ENCODE measurements around the gene PNMA8B.

PNMA8B gene

GRCh38 chr19:46452186-46452585 lies 43.5 kb downstream of the PNMA8B start:
- no peak for DNase-seq (ENCODE audit: low read depth)

- no peak for DNase-seq (ENCODE audit: low read depth)
Observed at GRCh38 chr19:46451352-46451751, 44.3 kb downstream of the PNMA8B start.

- DNase-seq (ENCODE audit: low read depth): no peak
Observed at GRCh38 chr19:46450737-46451136, 44.9 kb downstream of the PNMA8B start.

- DNase-seq (ENCODE audit: low read depth): no peak
Observed at GRCh38 chr19:46449228-46449627, 46.4 kb downstream of the PNMA8B start.

GRCh38 chr19:46448601-46449000 lies 47.1 kb downstream of the PNMA8B start:
- no peak for DNase-seq (ENCODE audit: low read depth)

GRCh38 chr19:46447824-46448223 lies 47.8 kb downstream of the PNMA8B start:
- DNase-seq (ENCODE audit: low read depth): no peak

GRCh38 chr19:46447006-46447405 lies 48.7 kb downstream of the PNMA8B start:
- DNase-seq (ENCODE audit: low read depth): no peak

GRCh38 chr19:46446021-46446420 lies 49.6 kb downstream of the PNMA8B start:
- DNase-seq (ENCODE audit: low read depth): no peak

- no peak for DNase-seq (ENCODE audit: low read depth)
Observed at GRCh38 chr19:46442808-46443450, 52.7 kb downstream of the PNMA8B start.

- DNase-seq (ENCODE audit: low read depth): no peak
Observed at GRCh38 chr19:46441866-46442265, 53.8 kb downstream of the PNMA8B start.
